Measurements from ENCODE around the gene PRR20D. TPM values are rescaled to one million over a fixed set of nuclear protein-coding genes. Genes with fewer than 3 reads are reported as not detected.

The PRR20D gene
- not detected in 2 replicates for total RNA-seq

DNA sequence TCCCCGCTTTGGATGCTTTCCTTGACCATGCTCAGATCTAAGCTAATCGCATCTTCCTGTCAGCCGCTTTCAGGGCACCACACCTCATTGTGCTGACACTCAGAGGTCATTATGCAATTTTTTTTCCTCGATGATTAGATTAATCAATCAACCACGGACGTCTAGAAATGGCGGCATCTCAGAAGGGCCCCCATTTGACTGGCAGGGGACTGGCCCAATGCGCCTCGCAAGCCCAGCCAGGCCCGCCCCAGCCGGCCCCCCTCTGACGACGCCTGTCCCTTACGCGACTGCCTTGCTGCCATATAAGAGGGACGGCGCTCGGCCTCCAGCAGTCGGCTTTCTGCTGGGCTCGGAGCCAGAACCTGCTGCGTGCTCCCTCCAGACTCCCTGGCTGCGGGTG is at the start of gene PRR20D:
Gene PRR20D, plus strand, starts transcription at position 301 of the 400 bp plus-strand sequence. CDS start 387 bp downstream, outside the sequence.

DNA sequence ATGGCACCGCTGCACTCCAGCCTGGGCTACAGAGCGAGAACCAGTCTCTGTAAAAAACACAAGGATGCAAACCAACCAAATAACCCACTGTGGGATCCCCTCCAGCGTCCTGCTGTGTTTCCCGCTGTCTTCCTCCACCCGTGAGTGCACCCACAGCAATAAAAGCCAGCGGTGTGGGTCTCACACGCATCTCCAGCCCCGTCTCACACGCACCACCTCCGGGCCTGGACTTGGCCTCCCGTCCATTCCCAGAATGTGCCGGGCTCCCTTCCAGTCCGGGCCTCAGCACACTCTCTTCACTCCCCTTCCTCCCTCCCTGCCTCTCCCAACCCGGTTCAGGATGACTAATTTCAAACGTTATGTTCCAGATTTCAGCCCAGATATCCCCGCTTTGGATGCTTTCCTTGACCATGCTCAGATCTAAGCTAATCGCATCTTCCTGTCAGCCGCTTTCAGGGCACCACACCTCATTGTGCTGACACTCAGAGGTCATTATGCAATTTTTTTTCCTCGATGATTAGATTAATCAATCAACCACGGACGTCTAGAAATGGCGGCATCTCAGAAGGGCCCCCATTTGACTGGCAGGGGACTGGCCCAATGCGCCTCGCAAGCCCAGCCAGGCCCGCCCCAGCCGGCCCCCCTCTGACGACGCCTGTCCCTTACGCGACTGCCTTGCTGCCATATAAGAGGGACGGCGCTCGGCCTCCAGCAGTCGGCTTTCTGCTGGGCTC is 20.0 kb upstream of the PRR20D start, which contains the start of gene PRR20A:
Gene PRR20A, plus strand, starts transcription at position 684 of the 734 bp plus-strand sequence. CDS start 387 bp downstream, outside the sequence.

DNA sequence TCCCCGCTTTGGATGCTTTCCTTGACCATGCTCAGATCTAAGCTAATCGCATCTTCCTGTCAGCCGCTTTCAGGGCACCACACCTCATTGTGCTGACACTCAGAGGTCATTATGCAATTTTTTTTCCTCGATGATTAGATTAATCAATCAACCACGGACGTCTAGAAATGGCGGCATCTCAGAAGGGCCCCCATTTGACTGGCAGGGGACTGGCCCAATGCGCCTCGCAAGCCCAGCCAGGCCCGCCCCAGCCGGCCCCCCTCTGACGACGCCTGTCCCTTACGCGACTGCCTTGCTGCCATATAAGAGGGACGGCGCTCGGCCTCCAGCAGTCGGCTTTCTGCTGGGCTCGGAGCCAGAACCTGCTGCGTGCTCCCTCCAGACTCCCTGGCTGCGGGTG is 13.2 kb upstream of the PRR20D start, which contains the start of gene PRR20B:
Gene PRR20B, plus strand, starts transcription at position 301 of the 400 bp plus-strand sequence. CDS start 387 bp downstream, outside the sequence.

DNA sequence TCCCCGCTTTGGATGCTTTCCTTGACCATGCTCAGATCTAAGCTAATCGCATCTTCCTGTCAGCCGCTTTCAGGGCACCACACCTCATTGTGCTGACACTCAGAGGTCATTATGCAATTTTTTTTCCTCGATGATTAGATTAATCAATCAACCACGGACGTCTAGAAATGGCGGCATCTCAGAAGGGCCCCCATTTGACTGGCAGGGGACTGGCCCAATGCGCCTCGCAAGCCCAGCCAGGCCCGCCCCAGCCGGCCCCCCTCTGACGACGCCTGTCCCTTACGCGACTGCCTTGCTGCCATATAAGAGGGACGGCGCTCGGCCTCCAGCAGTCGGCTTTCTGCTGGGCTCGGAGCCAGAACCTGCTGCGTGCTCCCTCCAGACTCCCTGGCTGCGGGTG is 6.7 kb upstream of the PRR20D start, which contains the start of gene PRR20C:
Gene PRR20C, plus strand, starts transcription at position 301 of the 400 bp plus-strand sequence. CDS start 387 bp downstream, outside the sequence.

DNA sequence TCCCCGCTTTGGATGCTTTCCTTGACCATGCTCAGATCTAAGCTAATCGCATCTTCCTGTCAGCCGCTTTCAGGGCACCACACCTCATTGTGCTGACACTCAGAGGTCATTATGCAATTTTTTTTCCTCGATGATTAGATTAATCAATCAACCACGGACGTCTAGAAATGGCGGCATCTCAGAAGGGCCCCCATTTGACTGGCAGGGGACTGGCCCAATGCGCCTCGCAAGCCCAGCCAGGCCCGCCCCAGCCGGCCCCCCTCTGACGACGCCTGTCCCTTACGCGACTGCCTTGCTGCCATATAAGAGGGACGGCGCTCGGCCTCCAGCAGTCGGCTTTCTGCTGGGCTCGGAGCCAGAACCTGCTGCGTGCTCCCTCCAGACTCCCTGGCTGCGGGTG is 6.5 kb downstream of the PRR20D start, which contains the start of gene PRR20E:
Gene PRR20E, plus strand, starts transcription at position 301 of the 400 bp plus-strand sequence. CDS start 387 bp downstream, outside the sequence.

Other genes starting within 250 kb of the PRR20D start
- not detected in 2 replicates for gene PRR20A, start 19.7 kb upstream of the PRR20D start, total RNA-seq
- not detected in 2 replicates for gene PRR20B, start 13.1 kb upstream of the PRR20D start, total RNA-seq
- gene PRR20C, start 6.6 kb upstream of the PRR20D start, total RNA-seq: not detected in 2 replicates
- gene PRR20E, start 6.6 kb downstream of the PRR20D start, total RNA-seq: not detected in 2 replicates

Measured in tracheal epithelial cell (primary cell).